Measurements from ENCODE around the gene ORC5. TPM values are rescaled to one million over a fixed set of nuclear protein-coding genes. Genes with fewer than 3 reads are reported as not detected.

Gene ORC5
- total and polyA plus RNA-seq, 10 of the 15 experiments (the other 5 are each of a cell fraction or from before 2014, with no cell fraction given): 14.8 to 58.6 (median 30.3) TPM

GRCh38 chr7:104242638-104243037, 34.8 kb upstream of the ORC5 start (continued):
- TF ChIP-seq SMC3 (IDR thresholded peaks at IDR 0.05; ENCODE audit: borderline replicate concordance, low read length) (no peak), MYC (IDR thresholded peaks at IDR 0.05; ENCODE audit: insufficient read depth, insufficient read length, insufficient replicate concordance, low read length, severe bottlenecking) (no peak), KAT2A (conservative IDR thresholded peaks at IDR 0.05; ENCODE audit: control insufficient read depth, low read depth, low read length) (no peak), USF2 (IDR thresholded peaks at IDR 0.05; ENCODE audit: borderline replicate concordance, low read depth, low read length) (no peak), RBBP5 (conservative IDR thresholded peaks at IDR 0.05) (no peak), E2F4 (IDR thresholded peaks at IDR 0.05; ENCODE audit: low read depth, low read length) (no peak), POLR2A (IDR thresholded peaks at IDR 0.05; ENCODE audit: low read depth, low read length) (no peak), ZNF687 (IDR thresholded peaks at IDR 0.05) (no peak), MTA2 (IDR thresholded peaks at IDR 0.05; ENCODE audit: low read depth) (no peak), IKZF1 (conservative IDR thresholded peaks at IDR 0.05) (no peak), MEF2B (IDR thresholded peaks at IDR 0.05; ENCODE audit: partially characterized antibody, poor library complexity, severe bottlenecking) (no peak)
